Loucy (cell line): Measurements from ENCODE around the gene RPL29.

Source experiments
- CTCF ChIP-seq: fragments of 200-600 bp; sonication (generic); conservative IDR thresholded peaks from 2 replicates; pipeline ENCODE4 v1.5.1; 2014; ENCODE audit warnings: mild to moderate bottlenecking, antibody characterized with exemption, low read length
- EZH2phosphoT487 ChIP-seq: fragments of 200-600 bp; IDR thresholded peaks from 2 replicates; pipeline ENCODE4 v1.6.1; 2018; ENCODE audit warnings: antibody characterized with exemption, mild to moderate bottlenecking, moderate library complexity, borderline replicate concordance

- TF ChIP-seq CTCF (no peak), EZH2phosphoT487 (no peak)
These were observed 27.4 kb downstream of the RPL29 start for GRCh38 chr3:51968170-51968775.
